Measurements from ENCODE around the gene PLPPR1. TPM values are rescaled to one million over a fixed set of nuclear protein-coding genes. Genes with fewer than 3 reads are reported as not detected.

The PLPPR1 gene
- total and polyA plus RNA-seq, 2 of the 13 experiments (the other 11 are each of a cell fraction or from before 2014, with no cell fraction given) = 16.0 to 84.7 TPM

- TF ChIP-seq E2F2 (CRISPR knock-in tag; IDR thresholded peaks at IDR 0.05; ENCODE audit: borderline replicate concordance) (no peak), HHEX (CRISPR knock-in tag; IDR thresholded peaks at IDR 0.05) (peak; percentile 78; the same call in 1 of the 2 replicates), ZNF256 (CRISPR knock-in tag; conservative IDR thresholded peaks at IDR 0.05) (no peak), SP1 (IDR thresholded peaks at IDR 0.05) (no peak), SP1 (CRISPR knock-in tag; IDR thresholded peaks at IDR 0.05) (no peak), ETS1 (CRISPR knock-in tag; IDR thresholded peaks at IDR 0.05) (no peak), ZNF83 (CRISPR knock-in tag; IDR thresholded peaks at IDR 0.05; ENCODE audit: borderline replicate concordance) (no peak), HMG20B (CRISPR knock-in tag; conservative IDR thresholded peaks at IDR 0.05) (peak; percentile 26; the same call in 1 of the 2 replicates), KMT2A (CRISPR knock-in tag; IDR thresholded peaks at IDR 0.05) (no peak), GPN1 (CRISPR knock-in tag; IDR thresholded peaks at IDR 0.05; ENCODE audit: borderline replicate concordance) (no peak)
- TF ChIP-seq, protein P1, sequence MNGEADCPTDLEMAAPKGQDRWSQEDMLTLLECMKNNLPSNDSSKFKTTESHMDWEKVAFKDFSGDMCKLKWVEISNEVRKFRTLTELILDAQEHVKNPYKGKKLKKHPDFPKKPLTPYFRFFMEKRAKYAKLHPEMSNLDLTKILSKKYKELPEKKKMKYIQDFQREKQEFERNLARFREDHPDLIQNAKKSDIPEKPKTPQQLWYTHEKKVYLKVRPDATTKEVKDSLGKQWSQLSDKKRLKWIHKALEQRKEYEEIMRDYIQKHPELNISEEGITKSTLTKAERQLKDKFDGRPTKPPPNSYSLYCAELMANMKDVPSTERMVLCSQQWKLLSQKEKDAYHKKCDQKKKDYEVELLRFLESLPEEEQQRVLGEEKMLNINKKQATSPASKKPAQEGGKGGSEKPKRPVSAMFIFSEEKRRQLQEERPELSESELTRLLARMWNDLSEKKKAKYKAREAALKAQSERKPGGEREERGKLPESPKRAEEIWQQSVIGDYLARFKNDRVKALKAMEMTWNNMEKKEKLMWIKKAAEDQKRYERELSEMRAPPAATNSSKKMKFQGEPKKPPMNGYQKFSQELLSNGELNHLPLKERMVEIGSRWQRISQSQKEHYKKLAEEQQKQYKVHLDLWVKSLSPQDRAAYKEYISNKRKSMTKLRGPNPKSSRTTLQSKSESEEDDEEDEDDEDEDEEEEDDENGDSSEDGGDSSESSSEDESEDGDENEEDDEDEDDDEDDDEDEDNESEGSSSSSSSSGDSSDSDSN (CRISPR knock-in tag; IDR thresholded peaks at IDR 0.05) = no peak
- TF ChIP-seq, protein P2, sequence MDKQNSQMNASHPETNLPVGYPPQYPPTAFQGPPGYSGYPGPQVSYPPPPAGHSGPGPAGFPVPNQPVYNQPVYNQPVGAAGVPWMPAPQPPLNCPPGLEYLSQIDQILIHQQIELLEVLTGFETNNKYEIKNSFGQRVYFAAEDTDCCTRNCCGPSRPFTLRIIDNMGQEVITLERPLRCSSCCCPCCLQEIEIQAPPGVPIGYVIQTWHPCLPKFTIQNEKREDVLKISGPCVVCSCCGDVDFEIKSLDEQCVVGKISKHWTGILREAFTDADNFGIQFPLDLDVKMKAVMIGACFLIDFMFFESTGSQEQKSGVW (CRISPR knock-in tag; IDR thresholded peaks at IDR 0.05; ENCODE audit: borderline replicate concordance) = no peak
- TF ChIP-seq, protein P3, sequence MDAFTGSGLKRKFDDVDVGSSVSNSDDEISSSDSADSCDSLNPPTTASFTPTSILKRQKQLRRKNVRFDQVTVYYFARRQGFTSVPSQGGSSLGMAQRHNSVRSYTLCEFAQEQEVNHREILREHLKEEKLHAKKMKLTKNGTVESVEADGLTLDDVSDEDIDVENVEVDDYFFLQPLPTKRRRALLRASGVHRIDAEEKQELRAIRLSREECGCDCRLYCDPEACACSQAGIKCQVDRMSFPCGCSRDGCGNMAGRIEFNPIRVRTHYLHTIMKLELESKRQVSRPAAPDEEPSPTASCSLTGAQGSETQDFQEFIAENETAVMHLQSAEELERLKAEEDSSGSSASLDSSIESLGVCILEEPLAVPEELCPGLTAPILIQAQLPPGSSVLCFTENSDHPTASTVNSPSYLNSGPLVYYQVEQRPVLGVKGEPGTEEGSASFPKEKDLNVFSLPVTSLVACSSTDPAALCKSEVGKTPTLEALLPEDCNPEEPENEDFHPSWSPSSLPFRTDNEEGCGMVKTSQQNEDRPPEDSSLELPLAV (CRISPR knock-in tag; conservative IDR thresholded peaks at IDR 0.05; ENCODE audit: low read depth) = no peak
- TF ChIP-seq, protein P4, sequence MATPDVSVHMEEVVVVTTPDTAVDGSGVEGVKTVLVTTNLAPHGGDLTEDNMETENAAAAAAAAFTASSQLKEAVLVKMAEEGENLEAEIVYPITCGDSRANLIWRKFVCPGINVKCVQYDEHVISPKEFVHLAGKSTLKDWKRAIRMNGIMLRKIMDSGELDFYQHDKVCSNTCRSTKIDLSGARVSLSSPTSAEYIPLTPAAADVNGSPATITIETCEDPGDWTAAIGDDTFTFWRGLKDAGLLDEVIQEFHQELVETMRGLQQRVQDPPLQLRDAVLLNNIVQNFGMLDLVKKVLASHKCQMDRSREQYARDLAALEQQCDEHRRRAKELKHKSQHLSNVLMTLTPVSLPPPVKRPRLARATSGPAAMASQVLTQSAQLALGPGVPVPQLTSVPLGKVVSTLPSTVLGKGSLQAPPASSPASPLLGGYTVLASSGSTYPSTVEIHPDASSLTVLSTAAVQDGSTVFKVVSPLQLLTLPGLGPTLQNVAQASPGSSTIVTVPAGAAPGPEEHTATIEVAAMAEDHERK (CRISPR knock-in tag; IDR thresholded peaks at IDR 0.05; ENCODE audit: low read depth) = no peak
Observed at GRCh38 chr9:101062686-101063085, 34.2 kb downstream of the PLPPR1 start (continued).
